NCI-H1105 (cell line): Measurements from ENCODE around the gene PLET1.

Experiments used
- DNase-seq: peaks from one replicate; lab custom pipeline; 2025; lab: John Stamatoyannopoulos, UW

PLET1 gene, protein sequence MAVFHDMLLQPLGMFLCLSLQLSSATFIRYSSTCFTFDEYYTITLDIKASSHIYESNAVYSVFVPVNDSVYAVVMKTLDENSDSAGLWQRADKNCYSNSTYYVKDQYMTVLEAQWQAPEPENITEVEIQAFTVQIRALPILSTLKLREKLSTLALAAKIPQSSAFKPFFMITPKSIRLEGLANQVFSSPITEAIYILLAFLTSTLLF

DNA sequence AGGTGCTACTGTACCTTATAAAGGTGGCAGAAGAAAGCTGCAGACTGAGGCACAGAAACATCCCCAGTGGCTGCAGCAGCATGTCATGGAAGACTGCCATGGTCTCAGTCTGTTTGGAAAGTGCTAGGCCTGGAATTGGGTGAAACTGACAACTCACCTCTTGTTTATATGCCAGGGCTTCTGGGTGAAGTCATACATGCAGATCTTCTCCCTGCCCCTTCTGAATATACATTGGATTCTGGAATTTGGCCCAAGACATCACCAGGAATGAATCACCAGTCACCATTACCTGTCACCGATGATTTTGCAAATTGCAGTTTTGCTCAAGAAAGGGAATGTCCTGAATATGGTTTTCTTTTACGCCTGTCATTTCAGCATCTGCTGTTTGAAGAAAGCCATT lies at the start of gene PLET1:
Gene PLET1, minus strand, starts transcription at position 371 of the 400 bp plus-strand sequence. Its CDS starts 271 bp downstream, at position 100.
- no peak for DNase-seq

DNA sequence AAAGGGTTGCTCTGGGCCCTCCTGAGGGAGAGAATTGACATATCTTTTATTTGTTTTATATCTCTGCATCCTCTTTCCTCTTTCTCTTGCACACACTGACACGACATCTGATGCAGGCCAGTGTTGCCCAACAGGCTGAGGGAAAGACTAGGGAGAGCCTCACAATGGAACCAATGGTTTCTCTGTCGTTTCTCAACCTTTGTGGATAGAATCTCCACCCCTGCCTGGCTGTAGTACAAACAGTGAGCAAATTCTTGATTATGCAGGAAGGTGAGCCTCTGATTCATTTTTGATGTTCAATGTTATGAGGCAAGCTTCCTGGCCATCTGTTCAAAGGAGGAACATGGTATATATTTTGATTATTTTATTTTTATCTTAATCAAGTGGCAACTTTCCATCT lies 49.8 kb upstream of the PLET1 start:
- DNase-seq = no peak

DNA sequence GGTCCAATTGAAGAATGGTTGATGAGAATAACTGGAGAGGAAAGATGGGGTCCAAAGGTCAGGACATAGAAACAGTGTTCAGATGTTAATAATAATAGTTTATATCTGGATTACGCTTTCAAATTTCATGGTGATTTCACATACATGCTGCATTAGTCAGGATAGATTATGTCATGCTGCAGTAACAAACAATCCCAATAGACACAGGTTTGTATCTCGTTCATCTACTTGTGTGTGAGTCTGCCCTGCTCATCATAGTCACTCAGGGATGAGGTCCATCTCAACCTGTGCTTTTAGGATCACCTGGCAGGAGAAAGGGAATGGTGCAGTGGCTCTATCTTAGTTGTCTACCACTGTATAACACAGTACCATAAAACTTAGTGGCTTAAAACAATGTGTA lies 48.0 kb upstream of the PLET1 start:
- no peak for DNase-seq

DNA sequence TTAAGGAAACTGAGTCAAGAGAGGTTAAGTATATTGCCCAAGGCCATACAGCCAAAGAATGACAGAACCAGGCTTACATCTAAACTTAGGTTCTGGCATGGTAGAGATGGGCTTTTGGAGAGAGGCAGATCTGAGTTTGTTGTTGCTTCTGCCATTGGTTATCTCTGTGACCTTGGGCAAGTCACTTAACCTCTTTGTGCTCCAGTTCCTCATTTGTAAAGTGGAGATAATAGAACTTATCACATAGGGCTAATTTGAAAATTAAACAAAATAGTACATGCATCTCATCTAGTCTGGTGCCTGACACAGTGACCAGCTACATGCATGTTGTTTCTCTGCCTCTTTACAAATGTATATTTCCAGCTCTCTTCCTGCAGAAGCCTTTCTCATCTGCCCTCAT lies 47.0 kb upstream of the PLET1 start:
- no peak for DNase-seq

DNA sequence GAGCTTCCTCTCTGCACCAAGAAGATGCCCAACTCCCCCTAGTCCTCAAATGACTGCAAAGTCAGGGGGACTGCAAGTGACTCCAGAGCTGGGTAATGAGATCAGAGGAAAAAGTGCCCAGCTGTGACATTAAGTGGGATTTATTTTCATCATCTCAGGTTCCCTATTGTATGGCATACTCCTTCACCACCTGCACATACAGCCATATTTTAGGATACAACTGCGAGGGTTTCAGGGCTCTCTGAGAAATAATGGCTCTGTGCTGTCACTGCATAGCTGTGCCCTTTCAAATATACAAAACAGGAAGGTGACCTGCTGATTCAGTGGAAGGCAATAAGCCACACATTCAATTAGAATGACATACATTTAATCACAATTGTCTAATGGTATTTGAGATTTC lies 45.6 kb upstream of the PLET1 start:
- DNase-seq = no peak

DNA sequence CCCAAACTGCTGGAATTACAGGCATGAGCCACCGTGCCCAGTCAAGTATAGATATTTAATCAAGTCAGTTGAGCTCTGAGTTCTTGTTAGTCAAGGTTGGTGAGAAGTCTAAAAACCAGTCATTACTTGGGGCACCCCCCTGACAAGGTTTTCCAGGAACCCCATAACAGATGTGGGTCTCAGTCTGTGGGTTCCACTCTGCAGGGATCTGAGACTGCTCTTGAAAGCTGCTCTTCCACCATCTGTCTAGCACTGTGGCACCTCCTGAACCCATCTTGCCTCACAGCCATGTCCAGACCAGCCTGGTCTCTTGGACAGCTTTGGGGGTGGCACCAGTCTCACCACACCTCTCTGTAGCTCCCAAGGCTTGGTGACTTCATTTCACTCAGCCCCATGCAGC lies 44.3 kb upstream of the PLET1 start:
- no peak for DNase-seq

DNA sequence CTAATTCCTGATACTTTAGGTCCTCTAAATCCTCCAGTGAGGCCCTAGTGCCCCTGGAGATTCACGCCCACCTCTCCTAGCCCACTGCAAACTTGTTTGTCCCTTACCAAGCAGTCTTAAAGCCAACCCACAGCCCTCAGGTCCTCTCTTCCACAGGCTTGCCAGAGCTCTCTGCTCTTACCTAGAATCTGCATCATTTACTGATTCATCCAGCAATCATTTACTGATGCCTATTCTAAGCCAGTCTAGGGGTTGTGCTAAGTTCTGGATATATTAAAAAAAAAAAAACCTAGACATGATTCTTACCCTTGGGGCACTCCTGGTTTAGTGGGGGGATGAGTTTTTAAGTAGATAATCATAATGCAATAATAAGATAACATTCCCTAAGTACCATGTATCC lies 43.0 kb upstream of the PLET1 start:
- DNase-seq = no peak

DNA sequence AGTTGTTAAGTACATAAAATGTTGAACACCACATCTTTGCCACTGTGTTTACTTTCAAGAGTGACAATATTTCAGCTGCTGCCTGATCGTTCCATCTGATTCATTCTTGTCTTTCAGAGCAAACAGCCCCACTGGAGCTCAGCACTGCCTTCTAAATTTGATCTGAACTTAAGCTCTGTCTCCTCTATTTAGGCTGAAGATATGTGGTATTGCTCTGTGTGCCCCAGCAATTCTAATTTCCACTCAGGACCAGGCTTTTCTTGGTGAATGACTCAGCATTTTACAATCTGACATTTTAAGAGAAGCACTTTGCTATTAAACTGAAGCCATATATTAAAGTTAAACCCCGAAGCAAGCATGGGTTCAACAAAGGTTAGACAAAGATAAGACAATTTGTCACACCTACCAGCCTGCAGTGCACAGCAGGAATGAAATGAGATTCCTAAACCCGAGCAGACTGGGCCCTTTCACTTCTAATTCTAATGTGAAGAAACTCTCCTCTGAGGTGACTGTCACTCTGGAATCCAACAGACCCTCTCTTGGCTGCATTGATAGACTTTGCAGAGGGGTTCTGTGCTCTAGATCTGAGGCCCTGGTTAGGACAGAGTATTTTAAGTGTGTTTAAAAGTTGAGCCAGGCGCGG lies 41.7 kb upstream of the PLET1 start:
- no peak for DNase-seq

DNA sequence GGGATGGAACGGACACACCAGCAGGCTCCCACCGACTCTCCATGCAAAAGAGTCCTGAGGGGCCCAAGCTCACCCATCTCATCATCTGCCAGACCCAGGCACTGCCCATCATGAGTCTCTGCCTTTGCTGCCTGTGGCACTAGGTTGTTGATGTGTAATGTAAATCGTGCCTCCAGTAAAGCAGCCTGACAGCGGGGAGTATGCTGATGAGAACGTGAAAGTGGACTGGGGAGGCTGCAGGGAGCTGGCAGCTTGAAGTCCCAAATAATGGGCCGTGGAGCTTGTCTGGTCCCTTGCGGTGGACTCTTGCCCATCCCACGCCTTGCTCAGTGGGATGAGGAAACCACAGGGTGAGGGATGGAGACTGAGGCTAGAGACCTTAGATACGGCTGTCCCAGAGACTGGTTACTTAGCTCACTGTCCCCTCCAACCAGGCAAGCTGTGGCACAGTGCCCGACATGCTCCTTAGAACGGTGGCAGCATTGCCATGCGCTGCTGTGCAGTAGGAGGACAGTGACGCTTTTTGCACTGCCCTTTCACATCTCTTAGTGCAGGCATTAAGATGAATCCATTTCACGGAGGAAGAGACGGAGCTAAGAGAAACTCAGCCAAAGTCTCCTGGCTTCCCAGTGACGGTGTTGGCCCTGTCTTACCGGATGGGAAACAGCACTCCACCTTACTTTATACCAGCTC lies 39.6 kb upstream of the PLET1 start:
- DNase-seq = no peak

DNA sequence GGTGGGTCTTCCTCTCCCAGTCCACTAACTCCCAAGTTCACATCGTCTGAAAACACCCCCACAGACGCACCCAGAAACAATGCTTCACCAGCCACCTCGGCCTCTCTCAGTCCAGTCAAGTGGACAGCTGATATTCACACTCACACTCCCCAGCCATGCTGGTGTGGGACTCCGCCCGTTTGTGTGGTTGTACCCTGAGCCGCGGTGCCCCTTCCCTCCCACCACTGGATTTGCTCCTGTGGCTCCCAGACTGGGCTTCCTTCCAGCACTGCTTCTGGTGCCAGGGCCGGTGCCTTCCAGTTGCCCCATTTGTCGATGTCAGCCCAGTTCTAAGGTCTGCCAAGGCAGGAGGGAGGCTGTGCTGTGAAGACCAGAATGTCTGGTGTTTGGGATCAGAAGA lies 37.9 kb upstream of the PLET1 start:
- DNase-seq = no peak

DNA sequence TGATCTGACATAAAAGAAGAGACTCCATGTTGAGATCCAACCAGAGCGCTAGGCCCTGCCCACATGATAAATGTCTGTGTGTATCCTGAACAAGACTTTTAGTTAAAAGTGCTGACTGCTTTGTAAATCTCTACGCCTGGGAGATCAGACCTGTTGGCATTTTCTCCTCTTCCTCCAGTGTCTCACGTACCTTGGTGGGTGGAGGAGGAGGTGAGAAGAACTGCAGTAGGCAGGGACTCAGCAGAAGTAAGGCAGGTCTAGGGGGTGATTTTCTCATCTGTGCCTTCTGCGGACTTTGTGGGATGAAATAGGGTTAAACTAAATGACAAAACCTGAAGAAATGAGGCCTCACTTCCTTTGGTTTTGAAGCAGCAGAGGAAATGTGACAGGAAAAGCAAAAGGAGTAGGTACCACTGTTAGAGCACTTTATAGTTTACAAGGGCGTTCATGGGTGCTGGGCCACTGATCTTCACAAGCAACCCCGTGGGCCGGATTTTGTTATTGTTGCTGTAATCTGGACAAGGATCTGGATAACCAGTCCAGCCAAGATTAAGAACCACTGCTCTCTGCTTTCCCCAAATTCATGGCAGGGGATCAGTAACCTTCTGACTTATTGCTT lies 36.7 kb upstream of the PLET1 start:
- DNase-seq = no peak

DNA sequence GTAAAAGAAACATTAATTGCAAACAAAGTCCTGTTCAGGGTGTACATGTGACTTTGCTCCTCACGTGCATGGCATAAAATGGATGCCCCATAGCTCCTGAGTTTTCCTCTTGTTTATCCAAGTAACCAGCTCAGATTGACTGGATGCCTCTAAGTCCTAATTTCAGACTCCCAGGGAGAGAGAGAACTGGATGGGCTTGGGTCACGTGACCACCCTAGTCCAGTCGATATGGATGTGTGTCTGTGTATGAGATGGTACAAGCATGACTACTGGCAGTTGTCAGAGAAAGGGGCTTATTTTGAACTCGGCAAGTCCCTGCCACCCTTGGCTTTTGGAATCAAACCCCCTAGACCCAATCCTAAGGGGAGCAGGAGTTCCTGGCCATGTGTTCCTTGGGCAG lies 35.4 kb upstream of the PLET1 start:
- DNase-seq = no peak

DNA sequence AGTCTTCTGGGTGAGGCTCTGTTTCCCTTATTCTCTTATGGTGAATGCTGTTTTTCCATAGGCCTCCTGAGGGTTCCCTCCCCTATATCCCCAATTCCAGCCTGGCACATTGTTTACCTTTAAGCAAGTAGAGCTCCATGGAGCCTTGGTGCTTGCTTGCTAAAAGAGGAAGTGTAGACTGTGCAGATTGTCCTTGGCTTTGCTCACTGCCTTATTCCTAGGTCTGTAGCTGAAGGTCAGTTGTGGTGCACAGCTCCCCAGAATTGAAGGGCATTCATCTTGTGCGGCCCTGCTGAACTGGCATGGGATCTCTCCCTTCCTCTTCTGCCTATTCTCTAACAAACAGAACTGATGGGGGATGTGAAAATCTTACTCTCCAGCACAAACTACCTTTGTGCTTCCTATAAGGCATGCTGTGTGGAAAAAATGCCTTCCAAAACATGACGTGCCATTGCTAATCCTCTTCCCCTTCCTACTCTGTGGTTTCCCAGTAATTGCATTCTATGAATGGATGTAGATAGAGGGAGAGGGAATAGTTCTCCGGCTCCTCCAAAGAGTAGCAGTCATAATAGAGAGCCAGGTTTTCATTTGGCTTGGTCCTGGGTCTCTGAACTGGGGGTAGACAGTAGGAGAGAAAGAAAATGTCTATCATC lies 34.2 kb upstream of the PLET1 start:
- no peak for DNase-seq

DNA sequence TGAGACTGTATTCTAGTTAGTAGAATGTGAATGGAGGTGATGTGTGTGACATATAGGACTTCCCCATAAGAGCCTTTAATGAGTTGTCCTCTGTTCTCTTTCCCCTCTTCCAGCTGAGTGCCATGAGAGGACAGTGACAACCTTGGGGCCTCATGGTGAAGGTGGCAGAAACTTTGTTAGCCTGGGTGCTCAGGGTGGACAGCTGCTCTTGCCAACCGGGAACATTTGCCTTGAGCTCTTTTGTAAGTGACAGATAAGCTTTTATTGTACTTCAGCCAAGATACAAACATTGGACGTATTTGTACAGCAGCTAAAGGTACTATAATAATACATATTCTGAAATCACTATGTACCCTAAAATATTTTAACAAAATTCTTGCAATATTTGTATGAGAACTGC lies 33.0 kb upstream of the PLET1 start:
- no peak for DNase-seq

DNA sequence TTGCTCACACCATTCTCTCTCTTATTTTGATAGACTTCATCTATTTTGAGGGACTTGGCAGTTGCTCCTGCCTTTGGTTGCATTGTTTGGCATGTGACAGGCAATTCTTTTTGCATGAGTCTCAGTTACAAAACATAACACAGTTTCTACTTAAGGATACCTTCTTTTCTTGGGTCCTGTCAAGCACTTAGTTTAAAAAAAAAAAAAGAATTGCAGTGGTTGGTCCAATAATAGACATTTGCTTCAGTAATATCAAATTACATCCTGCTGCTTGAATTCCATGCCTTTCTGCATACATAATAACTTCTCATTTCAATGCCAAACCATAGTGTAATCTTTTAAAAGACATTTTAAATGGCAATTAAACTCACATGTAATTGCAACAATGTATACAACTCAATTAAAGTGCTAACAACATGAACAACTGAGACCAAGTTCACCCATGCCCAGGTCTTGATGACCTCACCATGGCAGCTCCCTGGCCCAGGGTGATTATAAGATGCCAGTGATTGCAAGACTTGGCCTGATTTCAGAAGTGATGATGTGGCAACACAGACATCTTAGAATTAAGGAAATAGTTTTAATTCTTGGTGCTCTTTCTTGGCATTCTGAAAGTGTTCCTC lies 32.2 kb upstream of the PLET1 start:
- no peak for DNase-seq

DNA sequence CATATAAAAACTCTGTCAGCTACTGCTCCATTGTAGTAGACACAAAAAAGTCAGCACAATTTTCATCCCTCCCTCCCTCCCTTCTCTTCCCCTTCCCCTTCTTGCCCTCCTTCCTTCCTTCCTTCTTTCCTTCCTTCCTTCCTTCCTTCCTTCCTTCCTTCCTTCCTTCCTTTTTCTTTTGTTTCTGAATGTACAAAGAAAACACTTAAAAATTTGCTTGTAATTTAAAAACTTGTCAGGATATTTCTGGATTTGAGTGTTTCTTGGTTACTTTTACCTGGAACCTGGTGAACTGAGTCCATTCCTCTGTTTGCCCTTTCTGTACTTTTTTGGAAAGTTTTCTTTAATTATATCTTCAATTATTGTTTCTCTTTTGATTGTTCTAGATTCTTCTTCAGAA lies 31.5 kb upstream of the PLET1 start:
- DNase-seq = no peak

DNA sequence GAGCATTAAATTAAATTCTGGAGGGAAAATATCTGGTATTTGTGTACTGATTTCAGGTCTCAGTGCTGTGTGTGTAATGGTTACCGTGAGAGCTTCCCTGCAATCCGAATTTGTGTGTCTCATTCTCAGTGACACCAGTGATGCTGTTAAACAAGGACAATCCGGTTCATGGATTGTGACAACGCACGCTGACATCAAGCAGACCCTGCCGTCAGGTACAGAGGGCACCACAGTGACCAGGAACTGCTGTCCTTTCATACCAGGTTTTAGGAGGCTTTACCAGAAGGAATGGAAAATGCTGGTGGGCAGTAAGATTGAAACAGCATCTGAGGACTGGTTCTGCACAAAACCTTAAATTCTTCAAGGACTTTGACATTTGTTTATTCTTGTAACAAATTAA lies 30.5 kb upstream of the PLET1 start:
- DNase-seq = no peak

DNA sequence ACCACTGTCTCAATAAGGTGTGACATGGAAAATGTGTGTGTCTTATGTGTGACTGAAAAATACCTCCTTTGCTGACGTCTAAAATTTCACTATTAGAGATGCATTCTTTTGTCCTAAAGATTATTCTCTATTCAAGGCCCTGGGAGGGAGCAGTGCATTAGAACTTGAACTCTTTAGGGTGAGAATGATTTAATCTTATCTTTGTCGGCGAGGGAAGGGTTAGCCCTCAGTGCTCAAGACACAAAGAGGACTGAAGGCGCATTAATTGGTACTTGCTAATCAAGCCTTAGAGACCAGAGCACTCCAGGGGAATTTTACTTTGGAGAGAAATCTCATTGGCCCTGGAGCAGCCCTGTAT lies 29.8 kb upstream of the PLET1 start:
- no peak for DNase-seq

DNA sequence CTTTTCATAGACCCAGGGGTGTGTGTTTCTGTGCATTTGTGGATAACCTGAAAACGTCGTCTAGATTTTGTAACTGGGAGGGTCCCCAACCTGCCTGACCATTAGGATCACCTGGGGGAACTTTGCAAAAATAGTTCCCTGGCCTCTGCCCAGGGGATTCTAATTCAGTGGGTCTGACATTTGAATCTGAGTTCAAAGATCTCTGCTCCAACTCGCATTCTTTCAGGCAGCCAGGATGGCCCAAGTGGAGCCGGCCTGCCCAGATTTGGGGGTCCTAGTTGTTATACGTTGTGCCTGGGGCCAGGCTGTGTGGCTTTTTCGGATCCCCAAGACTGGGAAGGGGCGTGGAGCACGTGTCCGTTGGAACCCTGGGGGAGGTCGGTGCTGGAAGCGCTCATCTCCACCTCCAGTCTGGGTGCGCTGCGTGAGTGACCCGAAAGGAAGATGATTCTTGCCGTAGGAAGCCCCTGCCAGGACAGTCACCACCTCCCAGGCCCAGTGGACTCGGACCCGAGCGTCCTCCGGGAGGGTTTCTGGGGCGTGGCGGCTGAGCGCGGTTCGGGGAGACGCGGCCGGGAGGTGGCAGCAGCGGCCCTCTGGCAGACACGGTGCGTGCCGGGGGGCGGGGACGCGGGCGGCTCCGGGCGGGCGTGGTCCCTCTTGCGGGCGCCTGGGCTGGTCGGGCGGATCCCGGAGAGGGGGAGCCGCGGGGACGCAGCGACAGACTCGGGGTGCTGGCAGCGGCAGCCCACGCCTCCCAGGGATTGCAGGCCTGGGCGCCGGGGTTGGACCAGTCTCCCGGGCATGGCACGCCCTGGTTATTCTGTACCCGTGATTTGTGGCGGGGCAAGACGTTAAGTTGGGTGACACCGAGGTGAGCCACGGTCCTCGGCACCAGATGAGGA lies 29.2 kb upstream of the PLET1 start:
- DNase-seq = peak; percentile 64

DNA sequence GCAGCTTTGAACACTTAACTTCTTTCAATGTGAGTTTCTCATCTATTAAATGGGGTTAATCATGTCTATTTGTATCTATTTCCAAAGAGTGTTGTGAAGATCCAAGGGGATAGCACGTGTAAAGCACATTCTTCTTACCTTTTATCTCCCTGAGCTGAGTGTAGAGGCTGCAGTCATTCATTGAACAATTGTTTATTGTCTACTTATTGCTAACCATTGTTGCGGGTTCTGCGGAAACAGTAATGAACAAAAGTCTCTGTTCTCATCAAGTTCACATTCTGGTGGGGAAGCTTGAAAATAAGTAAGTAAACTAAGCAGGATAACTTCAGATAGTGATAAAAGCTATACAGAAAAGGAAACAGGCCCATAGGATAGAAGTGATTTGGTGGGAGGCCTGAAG lies 27.4 kb upstream of the PLET1 start:
- no peak for DNase-seq

DNA sequence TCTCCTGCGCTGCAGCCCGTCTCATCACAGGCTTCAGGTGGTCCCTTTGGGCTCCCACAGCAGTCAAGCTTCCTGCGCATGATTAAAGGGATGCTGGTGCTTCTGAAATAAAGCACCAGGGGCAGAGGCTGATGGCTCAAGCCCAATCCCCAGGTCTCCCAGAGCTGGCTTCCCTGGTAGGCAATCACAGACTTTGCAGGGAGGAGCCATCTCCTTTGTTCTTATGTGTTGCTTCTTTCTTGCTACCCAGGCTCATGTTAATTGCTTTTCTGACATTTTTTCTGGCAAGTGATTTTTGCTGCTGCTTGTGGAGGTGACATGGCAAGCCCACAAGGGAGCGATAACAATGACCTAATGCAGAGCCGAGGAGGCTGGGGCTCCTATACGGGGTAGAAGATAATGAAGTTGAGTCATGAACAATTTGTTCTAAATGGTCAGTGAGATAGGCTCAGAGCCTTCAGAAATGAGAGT lies 25.2 kb upstream of the PLET1 start:
- no peak for DNase-seq
